Fibroblast of lung (primary cell): ENCODE results near the gene CPM. TPM values are rescaled to one million over a fixed set of nuclear protein-coding genes. Genes with fewer than 3 reads are reported as not detected.

Source experiments
- DNase-seq, 2 donors: peaks; one replicate each; pipeline versions ENCODE4 v3.0.0 to v3.0.0-alpha.2; 2010; ENCODE audit warnings: low read depth in 2 of 2
- H2AFZ ChIP-seq: 2 replicates; pipeline ENCODE4 v1.5.1; 2012; ENCODE audit warnings: low read length, control low read depth, inconsistent platforms
- H3K27ac ChIP-seq: 2 replicates; pipeline ENCODE4 v1.5.1; 2011; ENCODE audit warnings: low read length, control low read depth; ENCODE audit not compliant: insufficient read depth
- H3K27me3 ChIP-seq: 2 replicates; pipeline ENCODE4 v1.5.1; 2011; ENCODE audit warnings: mild to moderate bottlenecking, low read length; ENCODE audit not compliant: control insufficient read depth, insufficient read depth
- H3K36me3 ChIP-seq: 2 replicates; pipeline ENCODE4 v1.5.1; 2011; ENCODE audit warnings: low read length; ENCODE audit not compliant: control insufficient read depth, insufficient read depth
- H3K4me1 ChIP-seq: 2 replicates; pipeline ENCODE4 v1.5.1; 2011; ENCODE audit warnings: low read length; ENCODE audit not compliant: control insufficient read depth, insufficient read depth; ENCODE audit errors: extremely low read depth
- H3K4me2 ChIP-seq: 2 replicates; pipeline ENCODE4 v1.5.1; 2011; ENCODE audit warnings: low read length, control low read depth; ENCODE audit not compliant: insufficient read depth; ENCODE audit errors: extremely low read depth
- H3K4me3 ChIP-seq, 4 experiments: fragments of 200-600 bp in 1 of 4; sonication (generic) in 1 of 4; replicated peaks in 1 of 4; 2 replicates each; pipeline ENCODE4 v1.5.1; 2011 to 2016; ENCODE audit warnings: low read length in 4 of 4, low read depth in 3 of 4, mild to moderate bottlenecking in 3 of 4, control low read depth in 2 of 4, inconsistent platforms in 1 of 4, mixed read lengths in 1 of 4; ENCODE audit not compliant: insufficient read depth in 1 of 4; ENCODE audit errors: control extremely low read depth in 1 of 4
- H3K79me2 ChIP-seq: 2 replicates; pipeline ENCODE4 v1.5.1; 2012; ENCODE audit warnings: mild to moderate bottlenecking, low read length, inconsistent platforms; ENCODE audit not compliant: control insufficient read depth, insufficient read depth
- H3K9ac ChIP-seq: 2 replicates; pipeline ENCODE4 v1.5.1; 2011; ENCODE audit warnings: mild to moderate bottlenecking, low read length, control low read depth; ENCODE audit not compliant: insufficient read depth
- H3K9me3 ChIP-seq: 2 replicates; pipeline ENCODE4 v1.5.1; 2012; ENCODE audit warnings: low read depth, low read length; ENCODE audit not compliant: control insufficient read depth, insufficient read depth
- H4K20me1 ChIP-seq: 2 replicates; pipeline ENCODE4 v1.5.1; 2011; ENCODE audit warnings: low read length; ENCODE audit not compliant: control insufficient read depth, insufficient read depth; ENCODE audit errors: extremely low read depth
- CTCF ChIP-seq, 2 donors: IDR thresholded peaks in 1 of 2; conservative IDR thresholded peaks in 1 of 2; 1 replicate in 1 of 2; 2 replicates in 1 of 2; pipeline ENCODE4 v1.5.1; 2011 to 2012; ENCODE audit warnings: low read length in 2 of 2, control low read depth in 1 of 2, inconsistent platforms in 1 of 2, low read depth in 1 of 2, mild to moderate bottlenecking in 1 of 2
- EZH2 ChIP-seq: IDR thresholded peaks from 2 replicates; pipeline ENCODE4 v1.5.1; 2012; ENCODE audit warnings: low read length, control low read depth, mild to moderate bottlenecking; ENCODE audit errors: missing control alignments
- polyA plus RNA-seq, 2 donors: library from polyadenylated mRNA; depleted of rRNA in 1 of 2; stranded (reverse) in 1 of 2; unstranded in 1 of 2; fragments of >200 nt; gene quantifications; 2 replicates each; pipeline ENCODE4 v1.2.1, GENCODE V29; 2011 to 2012; ENCODE audit warnings: missing spikeins in 1 of 2
- total RNA-seq: library from RNA; depleted of rRNA; stranded (reverse); fragments of >200 nt; gene quantifications from 2 replicates; pipeline ENCODE4 v1.2.1, GENCODE V29; 2014

The CPM gene
- total and polyA plus RNA-seq, 2 donors (not counting 1 experiment from before 2014, with no cell fraction given) = 5.3 to 23.5 TPM

- Histone ChIP-seq H3K4me2 (no peak overlapping the region), H3K79me2 (no peaks in the 10 kb centered on the region), H3K36me3 (no peaks in the 10 kb centered on the region), H3K4me1 (no peaks in the 10 kb centered on the region), H3K27ac (no peak overlapping the region), H3K4me3 (no peak overlapping the region), H3K27me3 (no peaks in the 10 kb centered on the region), H3K9me3 (no peaks in the 10 kb centered on the region), H4K20me1 (no peaks in the 10 kb centered on the region), H3K9ac (no peak overlapping the region), H2AFZ (no peak overlapping the region)
- no peak for DNase-seq
- TF ChIP-seq CTCF (conservative IDR thresholded peaks at IDR 0.05 in 1 of 2, IDR thresholded peaks at IDR 0.05 in 1 of 2; ENCODE audit: low read depth in 1 of 2, low read length in 2 of 2) = no peak
- no peak for TF ChIP-seq EZH2
These were observed 54.7 kb downstream of the CPM start for GRCh38 chr12:68878283-68878682.

GRCh38 chr12:68877583-68877982 is 55.4 kb downstream of the CPM start:
- Histone ChIP-seq H3K27me3 (no peaks in the 10 kb centered on the region), H3K4me3 (no peak overlapping the region), H4K20me1 (no peaks in the 10 kb centered on the region), H3K4me1 (no peaks in the 10 kb centered on the region), H2AFZ (no peak overlapping the region), H3K27ac (no peak overlapping the region), H3K36me3 (no peaks in the 10 kb centered on the region), H3K9me3 (no peaks in the 10 kb centered on the region), H3K9ac (no peak overlapping the region), H3K4me2 (no peak overlapping the region), H3K79me2 (no peaks in the 10 kb centered on the region)
- DNase-seq = no peak
- TF ChIP-seq EZH2 (no peak), CTCF (conservative IDR thresholded peaks at IDR 0.05 in 1 of 2, IDR thresholded peaks at IDR 0.05 in 1 of 2; ENCODE audit: low read depth in 1 of 2, low read length in 2 of 2) (no peak)

- H3K9me3 ChIP-seq = no peaks in the 10 kb centered on the region
- DNase-seq = peak in 1 of 2 donors; percentile 48
- no peak overlapping the region for H2AFZ ChIP-seq
These were observed 56.5 kb downstream of the CPM start for GRCh38 chr12:68876461-68876860.

More at GRCh38 chr12:68876461-68876860, 56.5 kb downstream of the CPM start:
- Histone ChIP-seq H3K4me1 (no peaks in the 10 kb centered on the region), H4K20me1 (no peaks in the 10 kb centered on the region), H3K36me3 (no peaks in the 10 kb centered on the region), H3K4me3 (no peak overlapping the region), H3K79me2 (no peaks in the 10 kb centered on the region), H3K27me3 (no peaks in the 10 kb centered on the region), H3K27ac (no peak overlapping the region), H3K4me2 (no peak overlapping the region), H3K9ac (no peak overlapping the region)
- TF ChIP-seq EZH2 (no peak), CTCF (conservative IDR thresholded peaks at IDR 0.05 in 1 of 2, IDR thresholded peaks at IDR 0.05 in 1 of 2; ENCODE audit: low read depth in 1 of 2, low read length in 2 of 2) (no peak)
